Mesenteric fat pad (tissue), 1 donor: ENCODE data around the gene SERTAD4. TPM values are rescaled to one million over a fixed set of nuclear protein-coding genes. Genes with fewer than 3 reads are reported as not detected.

Source experiments
- total RNA-seq: library from RNA; stranded (reverse); fragmentation: NEBNext Ultra II Directional; extraction: Animal tissue kit (Norgen Biotek cat#: 25700); gene quantifications from one replicate; pipeline ENCODE4 v1.2.1, GENCODE V29; 2021
- donor health status: DM: yes; HTN: yes; CAD: no.

Gene SERTAD4
- total RNA-seq, 1 donor from 2014 or later = 3.9 TPM

Other genes with a start within 250 kb of the SERTAD4 start
- gene HHAT, start 96.1 kb downstream of the SERTAD4 start, total RNA-seq = 2.5 TPM